IMR-90 (cell line): ENCODE results near the gene F3. TPM values are rescaled to one million over a fixed set of nuclear protein-coding genes. Genes with fewer than 3 reads are reported as not detected.

Experiments
- ATAC-seq: fragments of 200-7000 bp; cut with Tn5 transposase; 2 replicates; pipeline ENCODE4 v1.9.1; 2020; ENCODE audit warnings: low read depth, mild to moderate bottlenecking, moderate library complexity
- BruUV-seq: library from RNA; stranded (reverse); fragments of 400-500 nt; replicated peaks from 2 replicates; lab custom pipeline; 2021; lab: Mats Ljungman, UMichigan
- CTCF ChIA-PET: fragments of 300-600 bp; formaldehyde crosslinking; extraction: SDS; loops from one replicate; lab custom pipeline; 2021; ENCODE audit warnings: antibody characterized with exemption; lab: Yijun Ruan, JAX
- POLR2A ChIA-PET: fragments of 300-600 bp; sonication (Branson Sonifier 250); formaldehyde crosslinking; loops from one replicate; lab custom pipeline; 2022; ENCODE audit warnings: antibody characterized with exemption; ENCODE audit not compliant: unreplicated experiment; lab: Charles Lee
- DNase-seq: peaks from one replicate; pipeline ENCODE4 v3.0.0; 2013
- H2AFZ ChIP-seq: replicated peaks from 2 replicates; pipeline ENCODE3; 2013; ENCODE audit warnings: low read length, mild to moderate bottlenecking; ENCODE audit not compliant: poor library complexity
- H2AK5ac ChIP-seq: 2 replicates; pipeline ENCODE4 v1.6.1; 2013; ENCODE audit warnings: low read depth, low read length, inconsistent platforms
- H2AK9ac ChIP-seq: replicated peaks from 2 replicates; pipeline ENCODE3; 2013; ENCODE audit warnings: mild to moderate bottlenecking, low read depth, low read length, moderate library complexity; ENCODE audit not compliant: poor library complexity
- H2BK120ac ChIP-seq: 2 replicates; pipeline ENCODE4 v1.6.1; 2013; ENCODE audit warnings: low read depth, low read length, inconsistent platforms
- H2BK15ac ChIP-seq: 3 replicates; pipeline ENCODE4 v1.6.1; 2013; ENCODE audit warnings: low read depth, low read length, inconsistent platforms
- H2BK20ac ChIP-seq: 2 replicates; pipeline ENCODE4 v1.6.1; 2013; ENCODE audit warnings: low read depth, mild to moderate bottlenecking, inconsistent platforms, low read length, moderate library complexity
- H2BK5ac ChIP-seq: 2 replicates; pipeline ENCODE4 v1.6.1; 2013; ENCODE audit warnings: mild to moderate bottlenecking, low read depth, low read length, inconsistent platforms; ENCODE audit not compliant: poor library complexity, severe bottlenecking
- H3K14ac ChIP-seq: replicated peaks from 2 replicates; pipeline ENCODE4 v1.6.1; 2013; ENCODE audit warnings: low read depth, low read length, inconsistent platforms
- H3K18ac ChIP-seq: 2 replicates; pipeline ENCODE4 v1.6.1; 2013; ENCODE audit warnings: low read depth, low read length, control low read depth
- H3K23ac ChIP-seq: 2 replicates; pipeline ENCODE4 v1.6.1; 2013; ENCODE audit warnings: low read depth, low read length, inconsistent platforms
- H3K27ac ChIP-seq: 2 replicates; pipeline ENCODE4 v1.5.1; 2013; ENCODE audit warnings: mild to moderate bottlenecking, control low read depth, low read length; ENCODE audit not compliant: insufficient read depth
- H3K27me3 ChIP-seq: 2 replicates; pipeline ENCODE4 v1.6.1; 2013; ENCODE audit warnings: low read length; ENCODE audit not compliant: control insufficient read depth, insufficient read depth
- H3K36me3 ChIP-seq: 2 replicates; pipeline ENCODE4 v1.6.1; 2013; ENCODE audit warnings: low read length, mixed read lengths; ENCODE audit not compliant: control insufficient read depth, insufficient read depth
- H3K4ac ChIP-seq: 2 replicates; pipeline ENCODE4 v1.6.1; 2013; ENCODE audit warnings: low read depth, low read length, inconsistent platforms
- H3K4me1 ChIP-seq: 2 replicates; pipeline ENCODE4 v1.6.1; 2013; ENCODE audit warnings: low read length, mixed read lengths; ENCODE audit not compliant: control insufficient read depth, insufficient read depth
- H3K4me2 ChIP-seq: 2 replicates; pipeline ENCODE4 v1.6.1; 2013; ENCODE audit warnings: low read depth, mild to moderate bottlenecking, control low read depth, low read length, moderate library complexity
- H3K4me3 ChIP-seq: 2 replicates; pipeline ENCODE4 v1.5.1; 2013; ENCODE audit warnings: low read depth, mild to moderate bottlenecking, control low read depth, low read length, moderate library complexity; ENCODE audit not compliant: insufficient read depth
- H3K56ac ChIP-seq: 2 replicates; pipeline ENCODE4 v1.6.1; 2013; ENCODE audit warnings: low read length, inconsistent platforms; ENCODE audit not compliant: insufficient read depth; ENCODE audit errors: extremely low read depth
- H3K79me1 ChIP-seq, 2 experiments: 2 replicates each; pipeline ENCODE4 v1.6.1; 2013; ENCODE audit warnings: low read length in 2 of 2, inconsistent platforms in 1 of 2, low read depth in 1 of 2
- H3K9ac ChIP-seq: 2 replicates; pipeline ENCODE4 v1.6.1; 2013; ENCODE audit warnings: low read depth, low read length, control low read depth
- H3K9me1 ChIP-seq: 2 replicates; pipeline ENCODE4 v1.6.1; 2013; ENCODE audit warnings: low read length, inconsistent platforms; ENCODE audit not compliant: insufficient read depth
- H3K9me3 ChIP-seq: 2 replicates; pipeline ENCODE4 v1.6.1; 2013; ENCODE audit warnings: low read length; ENCODE audit not compliant: control insufficient read depth, insufficient read depth
- H4K20me1 ChIP-seq: 2 replicates; pipeline ENCODE4 v1.6.1; 2013; ENCODE audit warnings: low read length, inconsistent platforms; ENCODE audit not compliant: insufficient read depth
- H4K5ac ChIP-seq: 2 replicates; pipeline ENCODE4 v1.6.1; 2013; ENCODE audit warnings: mild to moderate bottlenecking, low read depth, low read length, control low read depth
- H4K8ac ChIP-seq, 2 experiments: 2 replicates each; pipeline ENCODE4 v1.6.1; 2013; ENCODE audit warnings: low read depth in 2 of 2, low read length in 2 of 2, control low read depth in 1 of 2, inconsistent platforms in 1 of 2
- H4K91ac ChIP-seq: 2 replicates; pipeline ENCODE4 v1.6.1; 2013; ENCODE audit warnings: low read depth, low read length, inconsistent platforms; ENCODE audit not compliant: insufficient read depth
- BHLHE40 ChIP-seq: fragments of 150-350 bp; IDR thresholded peaks from 2 replicates; pipeline ENCODE4 v1.6.1; 2016; ENCODE audit warnings: mild to moderate bottlenecking, low read depth, low read length
- CEBPB ChIP-seq: IDR thresholded peaks from 2 replicates; pipeline ENCODE4 v1.6.1; 2012; ENCODE audit warnings: low read depth, low read length, improper control_type of control experiment
- CHD1 ChIP-seq: IDR thresholded peaks from 2 replicates; pipeline ENCODE4 v1.6.1; 2012; ENCODE audit warnings: low read depth, low read length, improper control_type of control experiment
- FOS ChIP-seq: fragments of 150-350 bp; IDR thresholded peaks from 2 replicates; pipeline ENCODE4 v1.6.1; 2016; ENCODE audit warnings: low read depth, low read length
- MAFK ChIP-seq: IDR thresholded peaks from 2 replicates; pipeline ENCODE4 v1.6.1; 2012; ENCODE audit warnings: low read depth, low read length, improper control_type of control experiment
- MAZ ChIP-seq: IDR thresholded peaks from 2 replicates; pipeline ENCODE4 v1.6.1; 2012; ENCODE audit warnings: low read depth, mild to moderate bottlenecking, low read length, improper control_type of control experiment, moderate library complexity, borderline replicate concordance
- MXI1 ChIP-seq: IDR thresholded peaks from 2 replicates; pipeline ENCODE4 v1.6.1; 2012; ENCODE audit warnings: low read depth, mild to moderate bottlenecking, low read length, moderate library complexity, borderline replicate concordance
- NFE2L2 ChIP-seq: fragments of 150-350 bp; IDR thresholded peaks from 2 replicates; pipeline ENCODE4 v1.6.1; 2016; ENCODE audit warnings: low read depth, mild to moderate bottlenecking, low read length
- POLR2A ChIP-seq: IDR thresholded peaks from 2 replicates; pipeline ENCODE4 v1.6.1; 2012; ENCODE audit warnings: mild to moderate bottlenecking, low read depth, low read length
- RAD21 ChIP-seq: IDR thresholded peaks from 2 replicates; pipeline ENCODE4 v1.6.1; 2012; ENCODE audit warnings: low read length, improper control_type of control experiment
- RFX5 ChIP-seq: IDR thresholded peaks from 2 replicates; pipeline ENCODE4 v1.8.0; 2012; ENCODE audit warnings: low read depth, mild to moderate bottlenecking, low read length, moderate library complexity
- SMC3 ChIP-seq: fragments of 150-350 bp; IDR thresholded peaks from 2 replicates; pipeline ENCODE4 v1.6.1; 2016; ENCODE audit warnings: low read depth, mild to moderate bottlenecking, antibody characterized with exemption, low read length, moderate library complexity
- WGBS, 2 experiments: methylation state at CpG; one replicate each; pipeline versions ENCODE4 v1.1.5 to v1.1.7; 2013; ENCODE audit warnings: missing lambda C conversion rate in 2 of 2; ENCODE audit not compliant: insufficient read length in 1 of 2; ENCODE audit errors: extremely low coverage in 2 of 2; 5-methylcytosine and 5-hydroxymethylcytosine counted together
- dilution Hi-C: fragments of 300-500 bp; cut with HindIII; formaldehyde crosslinking; loops from one replicate; pipeline ENCODE4 v1.14.3; 2018; ENCODE audit warnings: low sequenced_read_pairs; ENCODE audit not compliant: unreplicated experiment
- in situ Hi-C: fragments of 300-500 bp; cut with MboI; formaldehyde crosslinking; loops from 3 replicates; pipeline ENCODE4 v1.14.3; 2019; ENCODE audit warnings: low sequenced_read_pairs, inconsistent platforms, mixed read lengths
- intact Hi-C: fragments of 100-400 bp; cut with micrococcal nuclease; formaldehyde crosslinking; loops from 2 replicates; pipeline ENCODE4 v1.10.0; 2022
- polyA plus RNA-seq, 3 experiments: library from polyadenylated mRNA; depleted of rRNA; stranded (reverse); fragments of >200 nt; gene quantifications; 2 replicates each; pipeline ENCODE4 v1.2.3, GENCODE V29; 2012; ENCODE audit warnings: low replicate concordance in 1 of 3
- total RNA-seq: library from RNA; depleted of rRNA; stranded (reverse); fragments of >200 nt; gene quantifications from 2 replicates; pipeline ENCODE4 v1.2.3, GENCODE V29; 2012
- TF ChIP-seq, protein P1 (sequence below): fragments of 150-350 bp; IDR thresholded peaks from 2 replicates; pipeline ENCODE4 v1.6.1; 2017; ENCODE audit warnings: mild to moderate bottlenecking, antibody characterized with exemption, low read length, low read depth
- TF ChIP-seq, protein P2 (sequence below): conservative IDR thresholded peaks from 2 replicates; pipeline ENCODE4 v1.5.1; 2012; ENCODE audit warnings: mild to moderate bottlenecking, low read depth, low read length, improper control_type of control experiment
- TF ChIP-seq, protein P3 (sequence below): fragments of 150-350 bp; IDR thresholded peaks from 2 replicates; pipeline ENCODE4 v1.6.1; 2016; ENCODE audit warnings: low read depth, mild to moderate bottlenecking, low read length, moderate library complexity, borderline replicate concordance

The F3 gene
- total and polyA plus RNA-seq, 2 of the 4 experiments (the other 2 are of a cell fraction): 75.6 to 126 TPM

DNA sequence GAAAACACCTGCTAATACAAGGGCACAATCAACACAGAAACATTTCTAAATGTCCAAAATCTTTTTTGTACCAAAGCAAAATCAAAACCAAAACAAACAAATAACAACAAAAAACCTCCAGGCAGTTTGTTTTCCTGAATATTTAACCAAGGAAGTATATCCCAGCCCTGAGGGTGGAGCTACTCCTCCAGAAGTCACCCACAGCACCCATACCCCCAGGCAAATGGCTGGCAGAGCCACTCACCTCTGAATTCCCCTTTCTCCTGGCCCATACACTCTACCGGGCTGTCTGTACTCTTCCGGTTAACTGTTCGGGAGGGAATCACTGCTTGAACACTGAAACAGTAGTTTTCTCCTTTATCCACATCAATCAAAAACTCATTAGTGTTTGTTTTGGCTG lies 9.5 kb downstream of the F3 start:
- Histone ChIP-seq H4K8ac (0 out of 4 replicates have a peak overlapping the region, but pooled peaks of 1 of the 2 experiments have one; percentile 11), H2AK5ac (no peak overlapping the region), H3K56ac (no peak overlapping the region), H3K27ac (no peak overlapping the region), H4K91ac (no peak overlapping the region), H2BK120ac (no peak overlapping the region), H2BK20ac (no peak overlapping the region), H3K4me2 (no peak overlapping the region), H2BK5ac (no peak overlapping the region), H2BK15ac (no peak overlapping the region), H4K5ac (no peak overlapping the region), H3K79me1 (peaks cover 18 to 47% of the 10 kb centered on the region in 2 experiments), H4K20me1 (peaks cover 73% of the 10 kb centered on the region), H3K9me3 (no peaks in the 10 kb centered on the region), H3K9me1 (peaks cover 10% of the 10 kb centered on the region; the same call in 1 of the 2 replicates), H2AK9ac (no peak overlapping the region), H3K4me1 (peaks cover 6% of the 10 kb centered on the region), H3K14ac (no peak overlapping the region), H2AFZ (no peak overlapping the region), H3K36me3 (peaks cover 63% of the 10 kb centered on the region), H3K4me3 (no peak overlapping the region), H3K9ac (no peak overlapping the region), H3K27me3 (no peaks in the 10 kb centered on the region), H3K23ac (no peak overlapping the region), H3K4ac (no peak overlapping the region), H3K18ac (no peak overlapping the region)
- in situ Hi-C loops: no loop called here
- DNase-seq (no peak), ATAC-seq (no peak)
- no TSS peak for BruUV-seq
- no peak for TF ChIP-seq NFE2L2
- TF ChIP-seq, protein P1, sequence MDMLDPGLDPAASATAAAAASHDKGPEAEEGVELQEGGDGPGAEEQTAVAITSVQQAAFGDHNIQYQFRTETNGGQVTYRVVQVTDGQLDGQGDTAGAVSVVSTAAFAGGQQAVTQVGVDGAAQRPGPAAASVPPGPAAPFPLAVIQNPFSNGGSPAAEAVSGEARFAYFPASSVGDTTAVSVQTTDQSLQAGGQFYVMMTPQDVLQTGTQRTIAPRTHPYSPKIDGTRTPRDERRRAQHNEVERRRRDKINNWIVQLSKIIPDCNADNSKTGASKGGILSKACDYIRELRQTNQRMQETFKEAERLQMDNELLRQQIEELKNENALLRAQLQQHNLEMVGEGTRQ: no peak
- no peak for TF ChIP-seq CHD1
- no peak for TF ChIP-seq FOS
- no peak; the same call in 1 of the 2 replicates for TF ChIP-seq POLR2A
- 0 out of 2 replicates have a peak, but pooled peaks have one; percentile 4 for TF ChIP-seq RAD21
- no peak for TF ChIP-seq RFX5
- TF ChIP-seq, protein P2, sequence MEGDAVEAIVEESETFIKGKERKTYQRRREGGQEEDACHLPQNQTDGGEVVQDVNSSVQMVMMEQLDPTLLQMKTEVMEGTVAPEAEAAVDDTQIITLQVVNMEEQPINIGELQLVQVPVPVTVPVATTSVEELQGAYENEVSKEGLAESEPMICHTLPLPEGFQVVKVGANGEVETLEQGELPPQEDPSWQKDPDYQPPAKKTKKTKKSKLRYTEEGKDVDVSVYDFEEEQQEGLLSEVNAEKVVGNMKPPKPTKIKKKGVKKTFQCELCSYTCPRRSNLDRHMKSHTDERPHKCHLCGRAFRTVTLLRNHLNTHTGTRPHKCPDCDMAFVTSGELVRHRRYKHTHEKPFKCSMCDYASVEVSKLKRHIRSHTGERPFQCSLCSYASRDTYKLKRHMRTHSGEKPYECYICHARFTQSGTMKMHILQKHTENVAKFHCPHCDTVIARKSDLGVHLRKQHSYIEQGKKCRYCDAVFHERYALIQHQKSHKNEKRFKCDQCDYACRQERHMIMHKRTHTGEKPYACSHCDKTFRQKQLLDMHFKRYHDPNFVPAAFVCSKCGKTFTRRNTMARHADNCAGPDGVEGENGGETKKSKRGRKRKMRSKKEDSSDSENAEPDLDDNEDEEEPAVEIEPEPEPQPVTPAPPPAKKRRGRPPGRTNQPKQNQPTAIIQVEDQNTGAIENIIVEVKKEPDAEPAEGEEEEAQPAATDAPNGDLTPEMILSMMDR: no peak
- TF ChIP-seq, protein P3, sequence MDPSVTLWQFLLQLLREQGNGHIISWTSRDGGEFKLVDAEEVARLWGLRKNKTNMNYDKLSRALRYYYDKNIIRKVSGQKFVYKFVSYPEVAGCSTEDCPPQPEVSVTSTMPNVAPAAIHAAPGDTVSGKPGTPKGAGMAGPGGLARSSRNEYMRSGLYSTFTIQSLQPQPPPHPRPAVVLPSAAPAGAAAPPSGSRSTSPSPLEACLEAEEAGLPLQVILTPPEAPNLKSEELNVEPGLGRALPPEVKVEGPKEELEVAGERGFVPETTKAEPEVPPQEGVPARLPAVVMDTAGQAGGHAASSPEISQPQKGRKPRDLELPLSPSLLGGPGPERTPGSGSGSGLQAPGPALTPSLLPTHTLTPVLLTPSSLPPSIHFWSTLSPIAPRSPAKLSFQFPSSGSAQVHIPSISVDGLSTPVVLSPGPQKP: no peak
- no peak for TF ChIP-seq MAZ
- TF ChIP-seq MXI1: no peak
- no peak for TF ChIP-seq BHLHE40
- 0 out of 2 replicates have a peak, but pooled peaks have one; percentile 5 for TF ChIP-seq SMC3
- no peak for TF ChIP-seq CEBPB
- no peak for TF ChIP-seq MAFK
- dilution Hi-C loops: loop anchor here (25.0 kb wide), 1 partner anchor 255 kb away; no protein-coding TSS in a partner anchor
- POLR2A ChIA-PET: interaction anchor here (0.6 to 4.9 kb wide), 4 partner anchors 9 to 270 kb away, joined by 3 to 24 read pairs (median 4); partner anchors contain the start of gene F3
- CTCF ChIA-PET: no interaction called here
- WGBS, 2 experiments: no CpG with 5 or more reads among the region's 3 CpGs
- intact Hi-C loops: no loop called here
